HEK293T (cell line): Measurements from ENCODE around the gene CNPY3.

Experiments used
- CTCF ChIA-PET: fragments of 350-600 bp; formaldehyde crosslinking; extraction: SDS; loops from one replicate; lab custom pipeline; 2021; ENCODE audit warnings: antibody characterized with exemption, inconsistent platforms; lab: Yijun Ruan, JAX
- POLR2A ChIA-PET: fragments of 350-600 bp; formaldehyde crosslinking; extraction: SDS; loops from one replicate; lab custom pipeline; 2020; ENCODE audit warnings: antibody characterized with exemption, inconsistent platforms; lab: Yijun Ruan, JAX
- DNase-seq: peaks from one replicate; pipeline ENCODE4 v3.0.0; 2012; ENCODE audit warnings: mixed read lengths; ENCODE audit errors: extremely low spot score
- ARNT ChIP-seq: fragments of 450-650 bp; IDR thresholded peaks from 2 replicates; pipeline ENCODE4 v1.6.1; 2017; ENCODE audit warnings: mild to moderate bottlenecking
- BHLHE40 ChIP-seq: fragments of 450-650 bp; IDR thresholded peaks from 2 replicates; pipeline ENCODE4 v1.6.1; 2016; ENCODE audit warnings: mild to moderate bottlenecking, moderate library complexity, borderline replicate concordance
- CTBP1 ChIP-seq: fragments of 450-650 bp; IDR thresholded peaks from 2 replicates; pipeline ENCODE4 v1.6.1; 2016; ENCODE audit warnings: borderline replicate concordance
- ELF4 ChIP-seq: fragments of 450-650 bp; IDR thresholded peaks from 2 replicates; pipeline ENCODE4 v1.6.1; 2017; ENCODE audit warnings: antibody characterized with exemption
- FOXA1 ChIP-seq: fragments of 450-650 bp; IDR thresholded peaks from 2 replicates; pipeline ENCODE4 v1.6.1; 2016; ENCODE audit warnings: mild to moderate bottlenecking
- FOXK2 ChIP-seq: fragments of 450-650 bp; IDR thresholded peaks from 2 replicates; pipeline ENCODE4 v1.6.1; 2016; ENCODE audit warnings: mild to moderate bottlenecking
- FOXM1 ChIP-seq: fragments of 450-650 bp; IDR thresholded peaks from 2 replicates; pipeline ENCODE4 v1.6.1; 2017; ENCODE audit warnings: mild to moderate bottlenecking, borderline replicate concordance
- HDGF ChIP-seq: fragments of 450-650 bp; IDR thresholded peaks from 2 replicates; pipeline ENCODE4 v1.6.1; 2017; ENCODE audit warnings: antibody characterized with exemption, borderline replicate concordance
- L3MBTL2 ChIP-seq: fragments of 450-650 bp; conservative IDR thresholded peaks from 2 replicates; pipeline ENCODE4 v1.6.1; 2016; ENCODE audit warnings: mild to moderate bottlenecking
- LEF1 ChIP-seq: fragments of 450-650 bp; IDR thresholded peaks from 2 replicates; pipeline ENCODE4 v1.6.1; 2017; ENCODE audit warnings: mild to moderate bottlenecking, borderline replicate concordance
- NFRKB ChIP-seq: fragments of 450-650 bp; IDR thresholded peaks from 2 replicates; pipeline ENCODE4 v1.6.1; 2016; ENCODE audit warnings: mild to moderate bottlenecking, moderate library complexity
- PKNOX1 ChIP-seq: fragments of 450-650 bp; IDR thresholded peaks from 2 replicates; pipeline ENCODE4 v1.6.1; 2016
- SP1 ChIP-seq: fragments of 450-650 bp; IDR thresholded peaks from 2 replicates; pipeline ENCODE4 v1.6.1; 2017
- SUZ12 ChIP-seq: fragments of 450-650 bp; IDR thresholded peaks from 2 replicates; pipeline ENCODE4 v1.6.1; 2016; ENCODE audit warnings: mild to moderate bottlenecking
- TARDBP ChIP-seq: fragments of 450-650 bp; IDR thresholded peaks from 2 replicates; pipeline ENCODE4 v1.6.1; 2016
- ZNF384 ChIP-seq: fragments of 450-650 bp; IDR thresholded peaks from 2 replicates; pipeline ENCODE4 v1.6.1; 2016

The CNPY3 gene

GRCh38 chr6:42914546-42914945, 14.7 kb upstream of the CNPY3 start:
- CTCF ChIA-PET: no interaction called here
- DNase-seq: no peak
- POLR2A ChIA-PET: interaction anchor here (0.9 to 4.0 kb wide), 5 partner anchors 14 to 168 kb away, joined by 3 to 32 read pairs (median 5); partner anchors contain the start of genes CNPY3, PEX6, PPP2R5D and RPL7L1
- TF ChIP-seq HDGF (no peak), L3MBTL2 (no peak), ARNT (no peak), FOXK2 (no peak)

GRCh38 chr6:42915732-42916131, 13.5 kb upstream of the CNPY3 start, which contains the start of gene PTCRA:
Gene PTCRA, plus strand, starts transcription at chr6:42916053. Its CDS starts 17 bp downstream, at chr6:42916070.
- POLR2A ChIA-PET: interaction anchor here (1.6 to 4.0 kb wide), 2 partner anchors 13 to 63 kb away, joined by 5 to 32 read pairs; partner anchors contain the start of genes CNPY3 and PEX6
- DNase-seq: no peak
- no peak for TF ChIP-seq FOXK2
- TF ChIP-seq FOXM1: no peak
- no peak for TF ChIP-seq SP1
- CTCF ChIA-PET: no interaction called here

GRCh38 chr6:42916288-42916687, 13.0 kb upstream of the CNPY3 start:
- CTCF ChIA-PET: no interaction called here
- TF ChIP-seq TARDBP: no peak
- no peak for TF ChIP-seq ELF4
- no peak for TF ChIP-seq PKNOX1
- TF ChIP-seq BHLHE40: no peak
- no peak for TF ChIP-seq SUZ12
- TF ChIP-seq SP1: no peak
- POLR2A ChIA-PET: interaction anchor here (1.1 to 4.0 kb wide), 2 partner anchors 12 to 35 kb away, joined by 3 to 32 read pairs; partner anchors contain the start of gene CNPY3
- DNase-seq: no peak

GRCh38 chr6:42921801-42922200, 7.5 kb upstream of the CNPY3 start:
- TF ChIP-seq HDGF (no peak), CTBP1 (no peak), L3MBTL2 (no peak), FOXM1 (no peak), FOXA1 (no peak), ARNT (no peak), ZNF384 (no peak), SUZ12 (no peak), PKNOX1 (no peak), ELF4 (no peak), NFRKB (no peak), SP1 (no peak), TARDBP (no peak), BHLHE40 (no peak), FOXK2 (no peak), LEF1 (no peak)
- POLR2A ChIA-PET: interaction anchor here (2.6 kb wide), 1 partner anchor 7 kb away, joined by 11 read pairs; the partner anchor contains the start of gene CNPY3
- no peak for DNase-seq
- CTCF ChIA-PET: no interaction called here

GRCh38 chr6:42923666-42924065, 5.6 kb upstream of the CNPY3 start:
- ChIA-PET CTCF (no interaction called here), POLR2A (no interaction called here)
- TF ChIP-seq NFRKB: no peak
- no peak for TF ChIP-seq ZNF384
- no peak for TF ChIP-seq L3MBTL2
- no peak for TF ChIP-seq FOXK2
- no peak for TF ChIP-seq SUZ12
- TF ChIP-seq ARNT: no peak
- TF ChIP-seq CTBP1: no peak
- no peak for DNase-seq

- CTCF ChIA-PET: no interaction called here
- TF ChIP-seq FOXM1: no peak
- no peak for TF ChIP-seq FOXK2
- TF ChIP-seq L3MBTL2: no peak
- TF ChIP-seq HDGF: no peak
- TF ChIP-seq ZNF384: no peak
- TF ChIP-seq CTBP1: no peak
- no peak for TF ChIP-seq ARNT
- no peak for TF ChIP-seq SP1
- no peak for TF ChIP-seq PKNOX1
- TF ChIP-seq FOXA1: no peak
- no peak for TF ChIP-seq BHLHE40
- no peak for TF ChIP-seq SUZ12
- no peak for TF ChIP-seq ELF4
- no peak for TF ChIP-seq LEF1
- TF ChIP-seq TARDBP: no peak
- no peak for DNase-seq
- POLR2A ChIA-PET: interaction anchor here (1.5 kb wide), 1 partner anchor 53 kb away, joined by 5 read pairs; the partner anchor contains the start of gene PEX6
These were observed 3.9 kb upstream of the CNPY3 start for GRCh38 chr6:42925248-42925857.

- CTCF ChIA-PET: interaction anchor here (0.7 to 0.8 kb wide), 3 partner anchors 26 to 274 kb away, joined by 3 to 4 read pairs (median 3); no protein-coding TSS in a partner anchor
- POLR2A ChIA-PET: interaction anchor here (0.6 to 3.4 kb wide), 40 partner anchors 9 to 1316 kb away, joined by 3 to 47 read pairs (median 5); partner anchors contain the start of genes CUL7, DNPH1, HSP90AB1 and KLC4
- DNase-seq: no peak
- TF ChIP-seq SUZ12 (no peak), L3MBTL2 (no peak), BHLHE40 (no peak), ARNT (no peak), FOXK2 (no peak), PKNOX1 (no peak)
These were observed 611 bp downstream of the CNPY3 start for GRCh38 chr6:42929821-42930360.
